Activated CD8-positive, alpha-beta T cell treated with anti-CD3 and anti-CD28 coated beads for 36 hours (primary cell): ENCODE measurements around the gene STYXL2. TPM values are rescaled to one million over a fixed set of nuclear protein-coding genes. Genes with fewer than 3 reads are reported as not detected.

Experiments used
- ATAC-seq: fragments of 200-7000 bp; cut with Tn5 transposase; one replicate; pipeline ENCODE4 v1.10.0; 2021; ENCODE audit warnings: mild to moderate bottlenecking, moderate library complexity
- CTCF ChIA-PET: fragments of 350-600 bp; sonication (Branson Sonifier 250); formaldehyde crosslinking; loops from one replicate; lab custom pipeline; 2021; ENCODE audit warnings: antibody characterized with exemption; lab: Charles Lee
- POLR2A ChIA-PET: fragments of 350-600 bp; sonication (Branson Sonifier 250); formaldehyde crosslinking; loops from one replicate; lab custom pipeline; 2021; ENCODE audit warnings: antibody characterized with exemption; lab: Charles Lee
- DNase-seq: peaks from one replicate; pipeline ENCODE4 v3.0.0-alpha.2; 2020
- H3K27ac Mint-ChIP-seq: one replicate; pipeline ENCODE4 v1.8.0; 2021; ENCODE audit warnings: mild to moderate bottlenecking, mixed read lengths
- H3K27me3 Mint-ChIP-seq: one replicate; pipeline ENCODE4 v1.8.0; 2021; ENCODE audit warnings: mixed read lengths
- H3K36me3 Mint-ChIP-seq: one replicate; pipeline ENCODE4 v1.8.0; 2021; ENCODE audit warnings: low read depth, mixed read lengths
- H3K4me1 Mint-ChIP-seq: one replicate; pipeline ENCODE4 v1.8.0; 2021; ENCODE audit warnings: low read depth, mixed read lengths
- H3K4me3 Mint-ChIP-seq: one replicate; pipeline ENCODE4 v1.8.0; 2021; ENCODE audit warnings: mild to moderate bottlenecking, moderate library complexity, mixed read lengths
- H3K9me3 Mint-ChIP-seq: one replicate; pipeline ENCODE4 v1.8.0; 2021; ENCODE audit warnings: mixed read lengths
- CTCF ChIP-seq: fragments of 200-600 bp; IDR thresholded peaks from one replicate; pipeline ENCODE4 v1.8.0; 2022; ENCODE audit warnings: antibody characterized with exemption, mild to moderate bottlenecking
- intact Hi-C: fragments of 100-400 bp; cut with micrococcal nuclease; formaldehyde crosslinking; loops from one replicate; pipeline ENCODE4 v1.10.0; 2022
- total RNA-seq, 2 experiments: library from RNA; stranded (reverse); gene quantifications; one replicate each; pipeline ENCODE4 v1.2.3, GENCODE V29; 2021

The STYXL2 gene
- total RNA-seq, 2 experiments from 2014 or later: not detected

GRCh38 chr1:167059809-167060107 is 34.1 kb upstream of the STYXL2 start:
- ChIA-PET CTCF (interaction anchor here (0.6 to 18.6 kb wide), 63 partner anchors 9 to 1137 kb away, joined by 3 to 863 read pairs (median 5); partner anchors contain the start of genes GPA33, ILDR2, POU2F1 and TADA1), POLR2A (interaction anchor here (1.3 to 2.3 kb wide), 4 partner anchors 150 to 205 kb away, joined by 3 to 14 read pairs (median 4); no protein-coding TSS in a partner anchor)
- TF ChIP-seq CTCF: no peak
- ATAC-seq (no peak), DNase-seq (no peak)
- Mint-ChIP-seq H3K27ac (no peak overlapping the region), H3K4me3 (no peak overlapping the region), H3K4me1 (peaks cover 7% of the 10 kb centered on the region), H3K27me3 (no peaks in the 10 kb centered on the region), H3K36me3 (no peaks in the 10 kb centered on the region), H3K9me3 (no peaks in the 10 kb centered on the region)
- intact Hi-C loops: loop anchor here (1.0 to 10.0 kb wide), 4 partner anchors 87 to 495 kb away; partner anchors contain the start of gene CREG1

GRCh38 chr1:167060141-167061072 is 33.5 kb upstream of the STYXL2 start:
- ChIA-PET CTCF (interaction anchor here (0.6 to 18.6 kb wide), 52 partner anchors 9 to 1137 kb away, joined by 3 to 863 read pairs (median 5); partner anchors contain the start of genes GPA33, ILDR2, POU2F1 and TADA1), POLR2A (interaction anchor here (1.1 to 2.3 kb wide), 6 partner anchors 151 to 206 kb away, joined by 3 to 14 read pairs (median 4); partner anchors contain the start of gene TADA1)
- Mint-ChIP-seq H3K36me3 (no peaks in the 10 kb centered on the region), H3K9me3 (no peaks in the 10 kb centered on the region), H3K27me3 (no peaks in the 10 kb centered on the region), H3K4me3 (no peak overlapping the region), H3K27ac (no peak overlapping the region), H3K4me1 (peaks cover 7% of the 10 kb centered on the region)
- no peak for TF ChIP-seq CTCF
- DNase-seq (no peak), ATAC-seq (no peak)
- intact Hi-C loops: loop anchor here (10.0 kb wide), 2 partner anchors 344 to 494 kb away; partner anchors contain the start of gene CREG1

GRCh38 chr1:167061073-167061464 is 32.8 kb upstream of the STYXL2 start:
- ChIA-PET CTCF (interaction anchor here (0.8 to 18.6 kb wide), 19 partner anchors 8 to 480 kb away, joined by 3 to 863 read pairs (median 7); partner anchors contain the start of genes POU2F1 and TADA1), POLR2A (interaction anchor here (1.1 to 1.2 kb wide), 2 partner anchors 158 to 185 kb away, joined by 3 read pairs; partner anchors contain the start of gene TADA1)
- intact Hi-C loops: loop anchor here (10.0 kb wide), 2 partner anchors 344 to 494 kb away; partner anchors contain the start of gene CREG1
- Mint-ChIP-seq H3K27ac (no peak overlapping the region), H3K36me3 (no peaks in the 10 kb centered on the region), H3K4me1 (peaks cover 7% of the 10 kb centered on the region), H3K4me3 (no peak overlapping the region), H3K27me3 (no peaks in the 10 kb centered on the region), H3K9me3 (no peaks in the 10 kb centered on the region)
- DNase-seq: no peak
- no peak for TF ChIP-seq CTCF
- ATAC-seq: no peak

- DNase-seq: no peak
- H3K36me3 Mint-ChIP-seq: no peaks in the 10 kb centered on the region
- H3K4me3 Mint-ChIP-seq: no peak overlapping the region
- H3K4me1 Mint-ChIP-seq: no peaks in the 10 kb centered on the region
- H3K27me3 Mint-ChIP-seq: no peaks in the 10 kb centered on the region
- ChIA-PET CTCF (interaction anchor here (1.2 to 18.6 kb wide), 4 partner anchors 60 to 469 kb away, joined by 3 to 863 read pairs (median 62); partner anchors contain the start of gene POU2F1), POLR2A (interaction anchor here (1.1 kb wide), 1 partner anchor 156 kb away, joined by 4 read pairs; the partner anchor contains the start of gene POU2F1)
- H3K27ac Mint-ChIP-seq: no peak overlapping the region
- no peaks in the 10 kb centered on the region for H3K9me3 Mint-ChIP-seq
- no peak for TF ChIP-seq CTCF
- intact Hi-C loops: loop anchor here (5.0 to 10.0 kb wide), 4 partner anchors 63 to 490 kb away; partner anchors contain the start of genes CREG1 and POU2F1
- no peak for ATAC-seq
Measured at GRCh38 chr1:167064621-167065020, 29.3 kb upstream of the STYXL2 start.
